MM.1S (cell line): ENCODE data around the gene SMIM22.

Experiments
- DNase-seq: peaks from one replicate; pipeline ENCODE4 v3.0.0-alpha.2; 2015
- H2AFZ ChIP-seq: fragments of 300-600 bp; sonication (generic); 2 replicates; pipeline ENCODE4 v1.6.0; 2016; ENCODE audit warnings: antibody characterized with exemption, low read length
- H3F3A ChIP-seq: fragments of 300-600 bp; sonication (generic); 2 replicates; pipeline ENCODE4 v1.6.1; 2016; ENCODE audit warnings: mild to moderate bottlenecking, antibody characterized with exemption, low read length, moderate library complexity, mixed read lengths; ENCODE audit not compliant: insufficient read depth
- H3K27ac ChIP-seq: fragments of 300-600 bp; sonication (generic); 2 replicates; pipeline ENCODE4 v1.5.1; 2016; ENCODE audit warnings: mild to moderate bottlenecking, low read length
- H3K27me3 ChIP-seq: fragments of 300-600 bp; sonication (generic); replicated peaks from 2 replicates; pipeline ENCODE4 v1.6.0; 2016; ENCODE audit warnings: low read length; ENCODE audit not compliant: insufficient read depth
- H3K36me3 ChIP-seq: fragments of 300-600 bp; sonication (generic); replicated peaks from 2 replicates; pipeline ENCODE4 v1.6.1; 2016; ENCODE audit warnings: mild to moderate bottlenecking, low read length, mixed read lengths; ENCODE audit not compliant: insufficient read depth
- H3K4me1 ChIP-seq: fragments of 300-600 bp; sonication (generic); 2 replicates; pipeline ENCODE4 v1.6.1; 2016; ENCODE audit warnings: low read length, mixed read lengths
- H3K4me2 ChIP-seq: fragments of 300-600 bp; sonication (generic); 2 replicates; pipeline ENCODE4 v1.6.0; 2016; ENCODE audit warnings: low read depth, low read length
- H3K4me3 ChIP-seq: fragments of 300-600 bp; sonication (generic); 2 replicates; pipeline ENCODE4 v1.5.1; 2016; ENCODE audit warnings: low read length, mixed read lengths
- H3K79me2 ChIP-seq: fragments of 300-600 bp; sonication (generic); 2 replicates; pipeline ENCODE4 v1.6.1; 2016; ENCODE audit warnings: mixed run types, low read length, mixed read lengths
- H3K9ac ChIP-seq: fragments of 300-600 bp; sonication (generic); 2 replicates; pipeline ENCODE4 v1.6.1; 2016; ENCODE audit warnings: low read length, mixed read lengths
- H3K9me2 ChIP-seq: fragments of 300-600 bp; sonication (generic); replicated peaks from 2 replicates; pipeline ENCODE4 v1.6.1; 2016; ENCODE audit warnings: mild to moderate bottlenecking, low read length, mixed read lengths; ENCODE audit not compliant: insufficient read depth
- H3K9me3 ChIP-seq: fragments of 300-600 bp; sonication (generic); replicated peaks from 2 replicates; pipeline ENCODE4 v1.6.1; 2016; ENCODE audit warnings: mild to moderate bottlenecking, low read length, mixed read lengths; ENCODE audit not compliant: insufficient read depth
- H4K20me1 ChIP-seq: fragments of 300-600 bp; sonication (generic); 2 replicates; pipeline ENCODE4 v1.6.1; 2016; ENCODE audit warnings: mild to moderate bottlenecking, low read length, moderate library complexity, mixed read lengths; ENCODE audit not compliant: insufficient read depth
- EZH2 ChIP-seq: fragments of 300-600 bp; sonication (generic); optimal IDR thresholded peaks from 2 replicates; pipeline ENCODE3; 2017; ENCODE audit warnings: low read depth, mild to moderate bottlenecking, antibody characterized with exemption, low read length, mixed read lengths
- EZH2phosphoT487 ChIP-seq: fragments of 300-600 bp; sonication (generic); IDR thresholded peaks from 2 replicates; pipeline ENCODE4 v1.6.1; 2018; ENCODE audit warnings: antibody characterized with exemption, low read length
- TF ChIP-seq, protein P1 (sequence below): fragments of 300-600 bp; sonication (generic); IDR thresholded peaks from 2 replicates; pipeline ENCODE4 v1.5.1; 2016; ENCODE audit warnings: antibody characterized with exemption, low read length, mixed read lengths

The SMIM22 gene

DNA sequence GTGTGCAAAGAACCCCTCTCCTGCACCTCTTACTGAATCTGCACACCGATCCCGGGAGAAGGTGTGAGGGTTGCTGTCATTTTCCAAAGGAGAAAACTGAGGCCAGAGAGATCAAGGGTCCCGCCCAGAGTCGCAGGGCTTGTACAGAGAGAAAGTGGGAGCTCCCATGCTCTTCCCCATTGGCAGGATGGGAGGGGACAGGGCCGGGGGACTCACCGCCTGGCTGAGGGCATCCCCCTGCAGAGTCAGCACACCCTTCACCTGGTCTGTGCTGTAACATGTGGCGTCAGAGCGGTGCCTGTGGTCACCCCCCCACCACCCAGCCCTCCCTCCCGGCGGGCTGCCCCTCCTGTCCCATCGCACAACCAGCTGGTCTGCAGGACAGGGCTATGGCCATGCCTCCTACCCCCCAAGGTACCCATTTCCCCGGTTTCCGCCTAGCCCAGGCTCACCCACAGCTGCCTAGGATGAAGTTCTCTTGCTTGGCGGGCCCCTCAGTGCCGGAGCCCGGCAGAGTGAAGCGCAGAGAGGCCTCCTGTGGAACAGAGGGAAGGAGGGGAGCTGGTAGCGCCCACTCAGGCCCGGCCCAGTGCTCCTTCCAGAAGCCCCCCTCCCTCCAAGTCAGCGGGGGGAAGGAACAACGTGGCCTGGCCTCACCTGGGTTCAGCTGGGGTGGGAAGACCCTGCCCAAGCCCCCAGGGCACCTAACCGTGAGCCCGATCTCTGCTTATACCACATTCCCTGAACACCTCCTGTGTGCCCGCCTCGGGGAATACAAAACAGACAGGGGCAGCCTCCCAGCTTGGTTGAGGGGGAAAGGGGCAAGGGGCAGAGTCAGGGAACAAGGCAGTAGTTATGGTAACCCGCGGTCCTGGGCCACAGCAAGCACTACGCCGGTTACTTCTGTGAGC is 6.1 kb downstream of the SMIM22 start:
- no peaks in the 10 kb centered on the region for H3K9me2 ChIP-seq
- H2AFZ ChIP-seq = peak overlapping the region; percentile 95
- TF ChIP-seq, protein P1, sequence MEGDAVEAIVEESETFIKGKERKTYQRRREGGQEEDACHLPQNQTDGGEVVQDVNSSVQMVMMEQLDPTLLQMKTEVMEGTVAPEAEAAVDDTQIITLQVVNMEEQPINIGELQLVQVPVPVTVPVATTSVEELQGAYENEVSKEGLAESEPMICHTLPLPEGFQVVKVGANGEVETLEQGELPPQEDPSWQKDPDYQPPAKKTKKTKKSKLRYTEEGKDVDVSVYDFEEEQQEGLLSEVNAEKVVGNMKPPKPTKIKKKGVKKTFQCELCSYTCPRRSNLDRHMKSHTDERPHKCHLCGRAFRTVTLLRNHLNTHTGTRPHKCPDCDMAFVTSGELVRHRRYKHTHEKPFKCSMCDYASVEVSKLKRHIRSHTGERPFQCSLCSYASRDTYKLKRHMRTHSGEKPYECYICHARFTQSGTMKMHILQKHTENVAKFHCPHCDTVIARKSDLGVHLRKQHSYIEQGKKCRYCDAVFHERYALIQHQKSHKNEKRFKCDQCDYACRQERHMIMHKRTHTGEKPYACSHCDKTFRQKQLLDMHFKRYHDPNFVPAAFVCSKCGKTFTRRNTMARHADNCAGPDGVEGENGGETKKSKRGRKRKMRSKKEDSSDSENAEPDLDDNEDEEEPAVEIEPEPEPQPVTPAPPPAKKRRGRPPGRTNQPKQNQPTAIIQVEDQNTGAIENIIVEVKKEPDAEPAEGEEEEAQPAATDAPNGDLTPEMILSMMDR = no peak
- TF ChIP-seq EZH2phosphoT487 = no peak
- TF ChIP-seq EZH2 = no peak
- peaks cover 18% of the 10 kb centered on the region for H3F3A ChIP-seq
- peak overlapping the region; percentile 72 for H3K4me3 ChIP-seq
- no peaks in the 10 kb centered on the region for H3K27me3 ChIP-seq
- H3K79me2 ChIP-seq = no peaks in the 10 kb centered on the region
- no peak for DNase-seq
- no peaks in the 10 kb centered on the region for H3K36me3 ChIP-seq
- no peaks in the 10 kb centered on the region for H3K9me3 ChIP-seq
- H3K4me2 ChIP-seq = peak overlapping the region; percentile 95
- no peaks in the 10 kb centered on the region for H4K20me1 ChIP-seq
- peak overlapping the region; percentile 13; the same call in 1 of the 2 replicates for H3K27ac ChIP-seq
- 0 out of 2 replicates have a peak, but pooled peaks cover 3% of the 10 kb centered on the region for H3K4me1 ChIP-seq
- H3K9ac ChIP-seq = peak overlapping the region; percentile 19; the same call in 1 of the 2 replicates

DNA sequence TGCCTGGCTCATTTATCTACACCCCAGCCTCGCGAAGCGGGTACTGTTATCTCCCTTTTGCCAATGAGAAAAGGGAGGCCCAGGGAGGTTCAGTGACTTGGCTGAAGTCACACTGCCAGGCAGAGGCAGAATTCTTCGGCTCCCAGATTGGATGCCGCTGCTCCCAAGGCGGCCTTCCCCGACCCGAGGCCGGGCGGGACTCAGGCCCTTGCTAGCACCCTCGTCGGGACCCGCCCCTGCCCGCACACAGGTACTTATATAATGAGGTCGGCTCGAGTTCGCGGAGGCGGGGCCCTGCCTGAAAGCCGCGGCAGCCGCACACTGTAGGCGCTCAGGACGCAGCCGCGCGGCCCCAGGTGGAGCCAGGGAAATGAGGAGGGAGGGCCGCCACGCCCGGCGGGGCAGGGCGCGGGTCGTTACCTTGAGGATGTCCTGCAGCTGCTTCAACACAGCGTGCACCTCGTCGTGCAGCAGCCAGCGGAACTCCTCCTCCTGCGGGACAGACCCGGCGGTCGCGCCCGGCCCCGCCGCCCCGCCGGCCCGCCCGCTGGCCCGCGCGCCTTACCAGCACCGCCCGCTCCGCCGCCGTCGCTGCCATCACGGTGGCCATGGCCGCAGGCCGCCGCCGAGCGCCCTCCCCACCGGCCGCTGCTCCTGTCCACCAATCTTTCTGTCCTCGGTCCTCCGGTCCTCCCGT is 6.9 kb downstream of the SMIM22 start, which contains the start of gene ROGDI:
Gene ROGDI, minus strand, starts transcription at position 672 of the 697 bp plus-strand sequence. Its CDS starts 62 bp downstream, at position 610.
- H3K4me3 ChIP-seq = peak within 1 kb of the TSS; percentile 72
- no peaks in the 10 kb centered on the region for H3K36me3 ChIP-seq
- H2AFZ ChIP-seq = peak within 1 kb of the TSS; percentile 95
- 0 out of 2 replicates have a peak, but pooled peaks cover 3% of the 10 kb centered on the region for H3K4me1 ChIP-seq
- H3K79me2 ChIP-seq = no peaks in the 10 kb centered on the region
- H3K4me2 ChIP-seq = peak within 1 kb of the TSS; percentile 95
- no peaks in the 10 kb centered on the region for H3K9me3 ChIP-seq
- no peaks in the 10 kb centered on the region for H3K27me3 ChIP-seq
- peak within 1 kb of the TSS; percentile 35; the same call in 1 of the 2 replicates for H3K27ac ChIP-seq
- H4K20me1 ChIP-seq = no peaks in the 10 kb centered on the region
- peak within 1 kb of the TSS; percentile 28; the same call in 1 of the 2 replicates for H3K9ac ChIP-seq
- DNase-seq = peak; percentile 93
- peaks cover 18% of the 10 kb centered on the region for H3F3A ChIP-seq
- no peaks in the 10 kb centered on the region for H3K9me2 ChIP-seq
- TF ChIP-seq, protein P1 = no peak
- TF ChIP-seq EZH2phosphoT487 = no peak
- no peak for TF ChIP-seq EZH2

DNA sequence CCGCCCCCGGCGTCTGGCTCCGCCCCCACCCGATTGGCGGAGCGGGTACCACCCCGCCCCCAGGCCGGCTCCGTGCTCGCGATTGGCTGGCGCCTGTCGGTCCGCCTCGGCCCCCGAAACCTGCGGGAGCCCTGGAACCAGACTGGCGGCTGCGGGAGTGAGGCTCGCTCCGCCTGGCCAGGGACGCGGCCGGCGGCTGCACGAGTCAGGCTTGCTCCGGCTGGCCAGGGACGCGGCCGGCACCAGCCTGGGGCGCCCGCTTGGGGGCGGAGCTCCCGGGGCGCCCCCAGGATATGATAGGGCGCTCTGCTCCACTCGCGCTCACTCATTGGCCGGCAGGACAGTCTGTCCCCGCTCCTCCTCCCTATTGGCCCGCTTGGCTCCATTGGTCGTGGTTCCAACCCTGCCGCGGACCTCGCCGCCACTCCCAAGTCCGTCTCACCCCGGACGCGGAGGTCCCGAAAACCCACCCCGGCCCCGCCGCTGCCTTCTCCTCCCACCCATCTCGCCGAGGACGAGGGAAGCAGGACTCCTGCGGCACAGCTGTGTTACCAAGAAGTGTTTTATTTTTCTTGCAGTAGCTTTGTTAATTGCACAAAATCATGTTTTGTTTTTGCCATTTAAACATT is 7.6 kb downstream of the SMIM22 start:
- peak overlapping the region; percentile 72 for H3K4me3 ChIP-seq
- no peaks in the 10 kb centered on the region for H3K9me3 ChIP-seq
- H3K79me2 ChIP-seq = no peaks in the 10 kb centered on the region
- no peaks in the 10 kb centered on the region for H3K27me3 ChIP-seq
- H3K4me2 ChIP-seq = peak overlapping the region; percentile 71
- no peaks in the 10 kb centered on the region for H4K20me1 ChIP-seq
- no peaks in the 10 kb centered on the region for H3K9me2 ChIP-seq
- TF ChIP-seq, protein P1 = no peak
- no peak for TF ChIP-seq EZH2phosphoT487
- TF ChIP-seq EZH2 = no peak
- H3F3A ChIP-seq = peaks cover 18% of the 10 kb centered on the region
- DNase-seq = peak; percentile 83
- H3K9ac ChIP-seq = peak overlapping the region; percentile 28; the same call in 1 of the 2 replicates
- 0 out of 2 replicates have a peak, but pooled peaks cover 3% of the 10 kb centered on the region for H3K4me1 ChIP-seq
- peak overlapping the region; percentile 35; the same call in 1 of the 2 replicates for H3K27ac ChIP-seq
- H3K36me3 ChIP-seq = no peaks in the 10 kb centered on the region
- H2AFZ ChIP-seq = peak overlapping the region; percentile 59
